Cardiac muscle cell (in vitro differentiated cells and primary cell): ENCODE results near the gene MSANTD4. TPM values are rescaled to one million over a fixed set of nuclear protein-coding genes. Genes with fewer than 3 reads are reported as not detected.
"Not testable (repeated sequence)": the region's sequence is repeated elsewhere in the genome, so short reads cannot be mapped to it uniquely, and the experiment has no call there.

Experiments
- DNase-seq, 2 donors: peaks; one replicate each; pipeline versions ENCODE4 v3.0.0 to v3.0.0-alpha.2; 2010 to 2017; ENCODE audit warnings: low read depth in 1 of 2, low spot score in 1 of 2
- H3K27ac ChIP-seq: fragments of 200-600 bp; sonication (generic); 2 replicates; pipeline ENCODE4 v1.5.1; 2016
- H3K27me3 ChIP-seq: fragments of 200-600 bp; sonication (generic); 2 replicates; pipeline ENCODE4 v1.6.0; 2016; ENCODE audit warnings: control low read depth
- H3K36me3 ChIP-seq: fragments of 200-600 bp; sonication (generic); 2 replicates; pipeline ENCODE4 v1.5.1; 2016; ENCODE audit warnings: control low read depth
- H3K4me1 ChIP-seq: fragments of 200-600 bp; sonication (generic); 2 replicates; pipeline ENCODE4 v1.8.1; 2017; ENCODE audit warnings: low read depth, mild to moderate bottlenecking, mixed run types
- H3K4me3 ChIP-seq: fragments of 200-600 bp; sonication (generic); 2 replicates; pipeline ENCODE4 v1.5.1; 2016; ENCODE audit warnings: mild to moderate bottlenecking
- H3K9me3 ChIP-seq: fragments of 200-600 bp; sonication (generic); 2 replicates; pipeline ENCODE4 v1.5.1; 2017; ENCODE audit warnings: low read depth, mild to moderate bottlenecking, control low read depth
- polyA plus RNA-seq: library from polyadenylated mRNA; unstranded; fragments of >200 nt; fragmentation: Nextera tagmentation; extraction: Ambion mirVana; gene quantifications from 2 replicates; pipeline ENCODE4 v1.2.1, GENCODE V29; 2016
- total RNA-seq: library from RNA; depleted of rRNA; stranded (reverse); fragments of >200 nt; gene quantifications from 2 replicates; pipeline ENCODE4 v1.2.3, GENCODE V29; 2016
- TF ChIP-seq, protein P1 (sequence below): IDR thresholded peaks from 2 replicates; pipeline ENCODE4 v1.5.1; 2012; ENCODE audit warnings: low read depth, mild to moderate bottlenecking, low read length

Gene MSANTD4
- total and polyA plus RNA-seq, 2 experiments from 2014 or later, result 15.5 to 27.5 TPM

DNA sequence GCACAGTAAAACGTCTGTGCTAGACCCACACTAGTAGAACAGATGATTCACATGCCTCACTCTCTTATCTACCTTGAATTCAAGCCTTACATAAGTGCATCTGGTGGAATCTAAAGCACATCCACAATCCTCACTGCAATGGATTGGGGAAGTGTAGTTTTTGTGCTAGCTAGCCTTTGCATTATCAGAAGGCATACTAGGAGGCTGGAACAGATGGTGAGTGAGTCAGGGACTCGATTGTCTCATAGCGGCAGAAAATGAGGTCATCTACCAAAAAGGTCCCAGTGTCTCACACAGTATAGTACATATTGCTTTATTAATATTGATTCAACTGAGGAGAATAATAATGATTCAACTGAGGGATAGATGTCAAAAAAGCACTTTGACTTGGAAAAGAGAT is 9.3 kb downstream of the MSANTD4 start:
- H3K4me3 ChIP-seq, result no peak overlapping the region
- no peaks in the 10 kb centered on the region for H3K9me3 ChIP-seq
- H3K4me1 ChIP-seq, result peaks cover 5% of the 10 kb centered on the region
- H3K27ac ChIP-seq, result peak overlapping the region; percentile 8
- H3K27me3 ChIP-seq, result no peaks in the 10 kb centered on the region
- H3K36me3 ChIP-seq, result peaks cover 30% of the 10 kb centered on the region
- peak in 1 of 2 donors; percentile 76 for DNase-seq
- TF ChIP-seq, protein P1, sequence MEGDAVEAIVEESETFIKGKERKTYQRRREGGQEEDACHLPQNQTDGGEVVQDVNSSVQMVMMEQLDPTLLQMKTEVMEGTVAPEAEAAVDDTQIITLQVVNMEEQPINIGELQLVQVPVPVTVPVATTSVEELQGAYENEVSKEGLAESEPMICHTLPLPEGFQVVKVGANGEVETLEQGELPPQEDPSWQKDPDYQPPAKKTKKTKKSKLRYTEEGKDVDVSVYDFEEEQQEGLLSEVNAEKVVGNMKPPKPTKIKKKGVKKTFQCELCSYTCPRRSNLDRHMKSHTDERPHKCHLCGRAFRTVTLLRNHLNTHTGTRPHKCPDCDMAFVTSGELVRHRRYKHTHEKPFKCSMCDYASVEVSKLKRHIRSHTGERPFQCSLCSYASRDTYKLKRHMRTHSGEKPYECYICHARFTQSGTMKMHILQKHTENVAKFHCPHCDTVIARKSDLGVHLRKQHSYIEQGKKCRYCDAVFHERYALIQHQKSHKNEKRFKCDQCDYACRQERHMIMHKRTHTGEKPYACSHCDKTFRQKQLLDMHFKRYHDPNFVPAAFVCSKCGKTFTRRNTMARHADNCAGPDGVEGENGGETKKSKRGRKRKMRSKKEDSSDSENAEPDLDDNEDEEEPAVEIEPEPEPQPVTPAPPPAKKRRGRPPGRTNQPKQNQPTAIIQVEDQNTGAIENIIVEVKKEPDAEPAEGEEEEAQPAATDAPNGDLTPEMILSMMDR, result no peak

DNA sequence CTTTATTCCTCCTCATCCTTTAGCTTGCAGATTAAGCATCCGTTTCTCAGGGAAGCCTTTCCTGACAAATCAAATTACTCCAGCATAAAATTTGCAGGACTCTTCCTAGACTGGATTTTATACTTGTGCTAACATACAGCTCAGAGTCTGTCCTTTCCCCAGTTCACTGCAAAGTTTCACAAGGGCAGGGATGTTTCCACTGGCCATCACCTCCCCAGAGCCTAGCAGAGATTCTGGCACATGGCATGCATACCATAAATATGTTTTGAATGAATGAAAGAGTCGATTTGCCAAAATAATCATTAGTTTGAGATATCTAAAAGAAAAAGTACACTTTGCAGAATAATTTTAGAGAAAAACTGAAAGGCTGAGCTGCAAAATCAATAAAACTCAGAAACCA is 10.6 kb downstream of the MSANTD4 start:
- Histone ChIP-seq H3K27ac (no peak overlapping the region), H3K27me3 (no peaks in the 10 kb centered on the region), H3K4me3 (no peak overlapping the region), H3K4me1 (peaks cover 5% of the 10 kb centered on the region), H3K36me3 (peaks cover 39% of the 10 kb centered on the region), H3K9me3 (no peaks in the 10 kb centered on the region)
- peak in 1 of 2 donors; percentile 27 for DNase-seq
- TF ChIP-seq, protein P1, result no peak

DNA sequence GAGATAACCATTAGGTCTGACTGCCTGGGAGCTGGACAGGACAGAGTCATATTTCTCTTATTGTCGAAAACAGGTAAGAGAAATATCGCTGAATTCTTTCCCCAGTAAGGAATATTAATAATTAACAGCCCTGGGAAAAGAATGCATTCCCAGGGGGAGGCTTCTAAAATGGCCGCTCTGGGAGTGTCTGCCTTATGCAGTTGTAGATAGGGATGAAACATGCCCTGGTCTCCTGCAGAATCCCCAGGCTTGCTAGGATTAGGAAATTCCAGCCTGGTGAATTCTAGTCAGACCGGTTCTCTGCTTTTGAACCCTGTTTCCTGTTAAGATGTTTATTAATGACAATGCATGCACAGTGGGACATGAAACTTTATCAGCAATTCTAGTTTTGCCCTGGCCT is 18.9 kb downstream of the MSANTD4 start:
- H3K27me3 ChIP-seq, H3K4me1 ChIP-seq, H3K4me3 ChIP-seq, DNase-seq, H3K27ac ChIP-seq, H3K9me3 ChIP-seq: not testable (repeated sequence)
- peaks cover 12% of the 10 kb centered on the region for H3K36me3 ChIP-seq

DNA sequence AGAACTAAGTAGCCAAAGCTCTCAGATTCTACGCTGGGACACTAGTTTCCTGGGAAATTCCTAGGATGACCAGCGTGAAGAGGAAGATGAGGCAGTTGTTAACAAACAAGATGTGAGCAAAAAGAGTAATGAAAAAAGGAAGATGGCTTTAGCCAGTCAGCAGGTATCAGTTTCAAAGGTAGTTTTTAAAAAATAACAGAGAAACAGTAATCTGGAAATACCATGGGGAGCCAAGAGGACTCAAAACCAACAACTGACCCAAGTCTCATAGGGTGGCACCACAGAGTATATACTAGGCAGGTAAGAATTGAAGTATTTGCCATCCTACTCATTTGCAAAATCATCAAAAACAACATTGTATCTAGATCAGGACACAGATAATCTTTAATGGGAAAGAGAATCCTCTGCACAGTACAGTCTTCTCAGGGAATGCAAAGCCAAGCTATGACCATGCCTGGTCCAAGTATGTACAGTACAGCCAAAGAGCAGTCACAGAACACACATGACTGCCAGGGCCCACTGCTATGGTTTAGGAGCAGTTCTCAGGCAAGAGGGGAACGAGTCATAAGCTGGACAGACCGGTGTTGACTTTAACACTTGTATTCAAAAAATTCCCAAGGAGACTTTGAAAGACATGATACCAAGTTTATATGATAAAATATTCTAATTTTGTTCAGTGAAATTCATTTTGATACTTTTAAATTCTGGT is 20.6 kb downstream of the MSANTD4 start:
- Histone ChIP-seq H3K36me3 (no peaks in the 10 kb centered on the region), H3K4me1 (no peaks in the 10 kb centered on the region), H3K27me3 (no peaks in the 10 kb centered on the region), H3K9me3 (no peaks in the 10 kb centered on the region), H3K4me3 (no peak overlapping the region), H3K27ac (no peak overlapping the region)
- TF ChIP-seq, protein P1, result no peak
- DNase-seq, result no peak

DNA sequence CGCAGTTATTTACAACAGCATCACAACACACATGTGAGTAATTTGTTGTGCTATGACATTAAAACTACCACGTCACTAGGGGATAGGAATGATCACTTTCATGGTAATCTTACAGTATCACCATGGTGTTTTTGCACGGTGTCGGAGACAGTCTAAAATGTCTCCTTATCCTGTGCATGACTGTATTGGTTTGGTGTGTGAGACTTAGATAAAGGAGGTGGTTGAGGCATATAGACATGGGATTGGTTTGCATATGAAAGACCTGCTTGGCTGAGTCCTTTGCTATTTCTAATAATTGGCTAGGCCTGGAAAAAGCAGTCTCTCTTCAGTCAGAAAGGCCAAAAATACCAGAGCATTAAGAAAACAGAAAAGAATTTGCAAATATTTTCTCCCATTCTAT is 30.2 kb downstream of the MSANTD4 start:
- TF ChIP-seq, protein P1, result no peak
- Histone ChIP-seq H3K4me1 (no peaks in the 10 kb centered on the region), H3K27ac (no peak overlapping the region), H3K4me3 (no peak overlapping the region), H3K9me3 (no peaks in the 10 kb centered on the region), H3K36me3 (peaks cover 7% of the 10 kb centered on the region), H3K27me3 (no peaks in the 10 kb centered on the region)
- no peak for DNase-seq

DNA sequence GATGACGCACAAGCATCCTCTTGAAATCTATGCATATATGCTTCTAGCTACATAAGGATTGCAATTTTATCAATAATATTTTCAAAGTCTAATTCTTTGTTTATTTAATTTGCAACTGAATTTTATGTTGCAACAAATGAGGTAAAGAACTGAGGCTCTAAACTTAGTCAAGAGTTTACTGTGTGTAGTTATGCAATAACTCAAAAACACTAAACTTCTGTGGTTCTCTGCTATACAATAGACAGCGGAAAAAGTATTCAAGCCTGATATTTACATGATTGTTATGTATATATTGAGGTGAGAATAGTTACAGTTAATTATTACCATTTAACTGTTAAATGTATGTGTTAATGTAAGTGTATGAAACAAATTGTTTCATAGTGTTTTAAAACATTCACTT is 32.9 kb downstream of the MSANTD4 start:
- TF ChIP-seq, protein P1, result no peak
- no peaks in the 10 kb centered on the region for H3K27me3 ChIP-seq
- no peak overlapping the region for H3K27ac ChIP-seq
- H3K4me3 ChIP-seq, result no peak overlapping the region
- H3K4me1 ChIP-seq, result no peaks in the 10 kb centered on the region
- no peaks in the 10 kb centered on the region for H3K36me3 ChIP-seq
- no peak for DNase-seq
- H3K9me3 ChIP-seq, result no peaks in the 10 kb centered on the region
